ENCODE results near the gene CRTC1. TPM values are rescaled to one million over a fixed set of nuclear protein-coding genes. Genes with fewer than 3 reads are reported as not detected.
A peak's percentile ranks its signal among the peaks of the same experiment; 100 is the strongest.

CRTC1 gene
- total and polyA plus RNA-seq, 2 of the 13 experiments (the other 11 are each of a cell fraction or from before 2014, with no cell fraction given), result 2.0 to 2.7 TPM

GRCh38 chr19:18770663-18771327, 87.3 kb downstream of the CRTC1 start (continued):
- TF ChIP-seq TIGD3 (CRISPR knock-in tag; IDR thresholded peaks at IDR 0.05; ENCODE audit: borderline replicate concordance), result no peak
- TF ChIP-seq TARDBP (CRISPR knock-in tag; IDR thresholded peaks at IDR 0.05), result 0 out of 2 replicates have a peak, but pooled peaks have one; percentile 26
- no peak for TF ChIP-seq SMYD3 (CRISPR knock-in tag; IDR thresholded peaks at IDR 0.05)
- no peak for TF ChIP-seq ZNF510 (CRISPR knock-in tag; IDR thresholded peaks at IDR 0.05; ENCODE audit: low read depth)
- no peak for TF ChIP-seq MXD1 (CRISPR knock-in tag; IDR thresholded peaks at IDR 0.05)
- no peak for TF ChIP-seq FLYWCH1 (CRISPR knock-in tag; IDR thresholded peaks at IDR 0.05)
- peak; percentile 77 for TF ChIP-seq MNT (IDR thresholded peaks at IDR 0.05)
- TF ChIP-seq GMEB1 (CRISPR knock-in tag; IDR thresholded peaks at IDR 0.05; ENCODE audit: borderline replicate concordance), result no peak
- TF ChIP-seq ZNF34 (CRISPR knock-in tag; IDR thresholded peaks at IDR 0.05; ENCODE audit: borderline replicate concordance), result no peak
- TF ChIP-seq NFKBIZ (CRISPR knock-in tag; IDR thresholded peaks at IDR 0.05), result no peak
- no peak for TF ChIP-seq ZNF674 (CRISPR knock-in tag; IDR thresholded peaks at IDR 0.05; ENCODE audit: low read depth)
- TF ChIP-seq ZNF20 (CRISPR knock-in tag; IDR thresholded peaks at IDR 0.05), result no peak
- TF ChIP-seq IKZF1 (IDR thresholded peaks at IDR 0.05), result 0 out of 2 replicates have a peak, but pooled peaks have one; percentile 36
- TF ChIP-seq ZNF646 (CRISPR knock-in tag; IDR thresholded peaks at IDR 0.05), result peak; percentile 71; the same call in 1 of the 2 replicates

All from HepG2 (cell line).